ENCODE data around the gene CXADR. TPM values are rescaled to one million over a fixed set of nuclear protein-coding genes. Genes with fewer than 3 reads are reported as not detected.

Gene CXADR
- total and polyA plus RNA-seq, 4 donors: 8.5 to 46.4 (median 26.5) TPM

- H3K9ac ChIP-seq (ENCODE audit: low read depth in 1 of 2, low read length in 2 of 2): peak overlapping the region; percentile 82 to 96
- peaks cover 0 to 6% (median 1%) of the 10 kb centered on the region in 4 donors for H3K36me3 ChIP-seq (ENCODE audit: control insufficient read depth in 4 of 4, insufficient read depth in 3 of 4, low read depth in 1 of 4, low read length in 3 of 4)
- no peaks in the 10 kb centered on the region for H3K27me3 ChIP-seq (ENCODE audit: control insufficient read depth in 4 of 4, insufficient read depth in 4 of 4, low read length in 3 of 4)
- TF ChIP-seq HNF4G (IDR thresholded peaks at IDR 0.05) (no peak), CTCF (IDR thresholded peaks at IDR 0.05; ENCODE audit: low read depth, low read length, missing input control) (no peak), HNF4A (conservative IDR thresholded peaks at IDR 0.05) (no peak), EGR1 (IDR thresholded peaks at IDR 0.05; ENCODE audit: low read depth in 2 of 2) (no peak), FOXA1 (IDR thresholded peaks at IDR 0.05) (no peak), TAF1 (conservative IDR thresholded peaks at IDR 0.05) (no peak), SP1 (IDR thresholded peaks at IDR 0.05) (no peak), JUND (IDR thresholded peaks at IDR 0.05) (no peak), ATF3 (IDR thresholded peaks at IDR 0.05) (no peak), ZBTB33 (IDR thresholded peaks at IDR 0.05) (no peak), RXRA (IDR thresholded peaks at IDR 0.05) (no peak), MAX (IDR thresholded peaks at IDR 0.05) (no peak), GABPA (IDR thresholded peaks at IDR 0.05 in 1 of 2, conservative IDR thresholded peaks at IDR 0.05 in 1 of 2) (no peak), REST (IDR thresholded peaks at IDR 0.05) (no peak), RAD21 (IDR thresholded peaks at IDR 0.05) (no peak), NR2F2 (IDR thresholded peaks at IDR 0.05) (no peak)
- H3K9me3 ChIP-seq (ENCODE audit: control insufficient read depth in 4 of 4, low read length in 3 of 4): no peaks in the 10 kb centered on the region
- peak; percentile 53 for DNase-seq (ENCODE audit: low spot score)
- 35% methylated on average over 9 of the region's 9 CpGs for WGBS
- H3K27ac ChIP-seq (ENCODE audit: low read depth in 1 of 2, low read length in 2 of 2): peak overlapping the region; percentile 67 to 89
- H3K4me1 ChIP-seq (ENCODE audit: control insufficient read depth in 4 of 4, insufficient read depth in 4 of 4, low read length in 3 of 4): peaks cover 0 to 18% (median 4%) of the 10 kb centered on the region in 4 donors
- H3K4me3 ChIP-seq (ENCODE audit: low read depth in 1 of 3, low read length in 3 of 3): peak overlapping the region; percentile 18 to 77 (median 69)
Observed at GRCh38 chr21:17610911-17611310, 98.1 kb downstream of the CXADR start.
